HUDEP-2 (cell line): Measurements from ENCODE around the gene EPHA4.

ENCODE experiments used
- DNase-seq, 76 experiments: peaks; one replicate each; lab custom pipeline; 2025; ENCODE audit not compliant: unreplicated experiment in 76 of 76; lab: John Stamatoyannopoulos, UW

The EPHA4 gene

DNA sequence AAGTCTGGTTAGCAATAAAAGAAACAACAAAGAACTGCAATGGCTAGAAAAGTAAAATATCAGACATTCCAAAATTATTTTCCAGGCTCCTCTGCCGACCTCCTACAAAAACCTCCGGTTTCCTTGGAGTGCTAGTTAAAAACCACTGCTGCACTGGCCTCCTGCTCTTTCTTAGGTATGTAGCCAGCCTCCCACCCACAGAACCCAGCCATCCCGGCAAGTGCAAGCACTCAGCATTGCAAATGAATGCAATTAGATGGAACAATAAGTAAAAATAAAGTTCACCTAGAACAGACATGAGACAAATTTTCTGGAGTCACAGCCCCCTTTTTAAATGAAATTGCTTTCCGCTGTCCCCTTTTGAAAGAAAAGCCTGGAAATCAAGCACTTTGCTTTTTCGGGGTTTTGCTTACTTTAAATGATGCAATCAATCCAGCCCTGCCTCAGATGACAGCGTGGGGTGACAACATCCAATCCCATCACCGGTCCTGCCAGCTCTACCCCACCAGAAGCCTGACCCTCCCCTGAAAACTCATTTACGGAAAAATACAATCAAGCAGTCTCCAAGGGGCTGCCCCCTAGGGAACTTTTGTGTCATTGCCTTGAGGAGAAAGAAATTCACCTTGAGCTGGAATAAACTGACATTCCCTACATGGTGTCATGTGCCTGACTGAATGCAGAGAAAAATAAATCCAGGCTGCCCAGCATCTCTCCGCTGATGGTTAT lies 199.8 kb downstream of the EPHA4 start:
- DNase-seq, result no peak

DNA sequence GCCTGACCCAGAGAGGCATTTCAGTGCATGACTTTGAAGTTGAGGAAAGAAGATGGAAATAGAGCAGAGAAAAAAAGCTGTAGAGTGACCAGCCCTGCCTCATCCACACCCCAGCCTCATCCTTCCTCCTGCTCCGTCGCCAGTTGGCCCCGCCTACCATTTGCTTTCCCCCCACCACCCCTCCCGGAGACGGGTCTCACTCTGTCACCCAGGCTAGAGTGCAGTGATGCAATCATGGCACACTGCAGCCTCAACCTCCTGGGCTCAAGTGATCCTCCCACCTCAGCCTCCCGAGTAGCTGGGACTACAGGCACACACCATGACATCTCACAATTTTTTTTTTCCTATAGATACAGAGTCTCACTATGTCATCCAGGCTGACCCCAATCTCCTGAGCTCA lies 200.8 kb downstream of the EPHA4 start:
- no peak for DNase-seq

DNA sequence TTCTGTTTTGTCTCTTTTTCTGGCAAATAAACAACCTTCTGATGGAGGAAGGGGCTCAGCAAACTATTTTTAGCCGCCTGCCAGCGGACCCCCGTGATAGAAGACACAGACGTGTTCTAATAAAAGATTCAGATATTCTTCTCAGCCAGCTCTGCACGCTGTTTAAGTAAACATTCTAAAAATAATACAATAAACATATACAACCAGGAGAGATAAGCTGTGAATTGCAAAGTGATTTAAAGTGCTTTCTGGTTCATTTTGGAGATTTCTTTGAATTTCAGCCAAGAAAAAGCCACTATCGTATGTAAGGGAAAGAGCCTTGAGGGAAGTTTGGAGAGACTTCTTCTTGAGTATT lies 201.3 kb downstream of the EPHA4 start:
- no peak for DNase-seq

DNA sequence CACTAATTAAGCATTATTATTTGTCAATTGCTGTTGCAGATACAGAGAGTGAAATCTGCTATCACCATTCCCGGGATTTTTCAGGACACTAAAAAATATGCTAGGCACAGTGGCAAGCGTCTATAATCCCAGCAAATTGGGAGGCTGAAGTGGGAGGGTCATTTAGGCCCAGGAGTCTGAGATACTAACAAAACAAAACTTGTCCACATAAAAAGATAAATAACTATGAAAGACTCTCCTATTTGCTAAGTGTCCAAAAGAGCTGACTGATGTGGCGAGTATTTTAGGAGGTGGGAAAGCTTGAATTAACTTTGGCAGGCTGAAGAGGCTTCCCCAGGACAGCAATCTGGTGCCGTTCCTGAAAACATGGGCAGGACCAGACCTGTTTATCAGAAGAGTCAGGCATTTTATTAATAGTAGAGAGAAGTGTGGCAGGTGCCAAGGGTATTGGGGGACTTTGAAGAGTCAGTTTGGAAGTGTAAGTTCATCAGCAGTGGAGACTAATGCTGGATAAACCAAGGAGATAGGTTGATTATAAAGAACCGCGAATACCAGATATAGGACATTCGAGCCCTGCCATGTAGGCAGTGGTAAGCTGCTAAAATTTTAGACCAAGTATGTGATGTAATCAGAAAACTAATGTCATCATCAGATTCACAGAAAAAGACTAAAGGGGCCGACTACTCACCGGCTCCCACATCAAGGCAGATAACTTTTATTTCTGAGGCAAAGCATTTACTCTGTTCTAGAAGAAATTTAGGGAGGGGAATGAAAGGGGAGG lies 201.8 kb downstream of the EPHA4 start:
- no peak for DNase-seq
